Gastroesophageal sphincter (tissue), 4 donors: ENCODE data around the gene C1orf74. TPM values are rescaled to one million over a fixed set of nuclear protein-coding genes. Genes with fewer than 3 reads are reported as not detected.

ENCODE experiments used
- ATAC-seq: fragments of 150-250 bp; one replicate; pipeline ENCODE4 v1.9.1; 2016; ENCODE audit warnings: mild to moderate bottlenecking, moderate library complexity
- H3K27ac ChIP-seq, 4 donors: fragments of 200-600 bp; sonication (generic) in 3 of 4; 1 replicate in 3 of 4; 2 replicates in 1 of 4; pipeline ENCODE4 v1.5.1; 2016 to 2019
- H3K27me3 ChIP-seq: fragments of 200-600 bp; sonication (generic); one replicate; pipeline ENCODE4 v1.5.1; 2019
- H3K36me3 ChIP-seq, 2 donors: fragments of 200-600 bp; sonication (generic); one replicate each; pipeline ENCODE4 v1.5.1; 2019; ENCODE audit warnings: control low read depth in 1 of 2
- H3K4me1 ChIP-seq, 3 donors: fragments of 200-600 bp; sonication (generic); 1 replicate in 2 of 3; 2 replicates in 1 of 3; pipeline ENCODE4 v1.5.1; 2016 to 2019; ENCODE audit warnings: control low read depth in 2 of 3
- H3K4me3 ChIP-seq, 2 donors: fragments of 200-600 bp; sonication (generic); one replicate each; pipeline ENCODE4 v1.5.1; 2019; ENCODE audit warnings: mild to moderate bottlenecking in 1 of 2, moderate library complexity in 1 of 2
- H3K9me3 ChIP-seq, 3 donors: fragments of 200-600 bp; sonication (generic); one replicate each; pipeline ENCODE4 v1.5.1; 2017 to 2019; ENCODE audit warnings: control low read depth in 2 of 3
- EP300 ChIP-seq: sonication (generic); formaldehyde crosslinking; IDR thresholded peaks from one replicate; pipeline ENCODE4 v1.6.1; 2017; ENCODE audit warnings: antibody characterized with exemption, mild to moderate bottlenecking
- POLR2A ChIP-seq, 2 donors: fragments of 450-650 bp; IDR thresholded peaks; one replicate each; pipeline ENCODE4 v1.6.1; 2017; ENCODE audit warnings: antibody characterized with exemption in 2 of 2, mild to moderate bottlenecking in 2 of 2, moderate library complexity in 1 of 2
- POLR2AphosphoS5 ChIP-seq: sonication (generic); formaldehyde crosslinking; IDR thresholded peaks from one replicate; pipeline ENCODE4 v1.6.1; 2017; ENCODE audit warnings: antibody characterized with exemption
- WGBS, 2 donors: methylation state at CpG; one replicate each; pipeline ENCODE4 v1.1.5; 2018; ENCODE audit warnings: low coverage in 1 of 2; 5-methylcytosine and 5-hydroxymethylcytosine counted together
- total RNA-seq, 4 donors: library from RNA; depleted of rRNA; stranded (reverse); fragments of >200 nt; gene quantifications; one replicate each; pipeline ENCODE4 v1.1.0, GENCODE V29; 2016
- TF ChIP-seq, protein P1 (sequence below), 4 experiments: fragments of 200-600 bp in 2 of 4; fragments of 450-650 bp in 2 of 4; sonication (generic) in 1 of 4; IDR thresholded peaks; one replicate each; pipeline ENCODE4 v1.5.1; 2017 to 2019; ENCODE audit warnings: antibody characterized with exemption in 4 of 4, mild to moderate bottlenecking in 2 of 4, moderate library complexity in 2 of 4

C1orf74 gene
- total RNA-seq, 4 donors from 2014 or later = 0.64 to 1.3 (median 0.87) TPM

DNA sequence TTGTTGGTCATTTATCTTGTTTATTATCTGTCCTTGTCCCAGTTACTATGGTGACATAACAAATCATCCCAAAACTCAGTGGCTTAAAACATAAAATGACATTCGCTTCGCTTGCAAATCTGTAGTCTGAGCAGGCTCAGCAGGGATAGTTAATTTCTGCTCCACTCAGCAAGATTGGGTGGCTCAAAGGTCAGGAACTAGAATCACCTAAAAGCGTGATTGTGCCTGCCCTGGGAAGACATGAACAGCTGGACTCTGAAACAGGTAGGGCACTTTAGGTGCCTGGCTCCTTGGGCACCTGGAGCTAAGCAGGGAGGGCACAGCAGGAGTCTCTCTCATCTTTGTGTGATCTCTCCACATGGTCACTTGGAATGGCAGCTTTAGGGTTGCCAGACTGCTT lies 43.2 kb downstream of the C1orf74 start:
- no peaks in the 10 kb centered on the region for H3K9me3 ChIP-seq
- TF ChIP-seq POLR2A (IDR thresholded peaks at IDR 0.05) = no peak
- no peak for TF ChIP-seq EP300
- no peak for TF ChIP-seq POLR2AphosphoS5
- TF ChIP-seq, protein P1, sequence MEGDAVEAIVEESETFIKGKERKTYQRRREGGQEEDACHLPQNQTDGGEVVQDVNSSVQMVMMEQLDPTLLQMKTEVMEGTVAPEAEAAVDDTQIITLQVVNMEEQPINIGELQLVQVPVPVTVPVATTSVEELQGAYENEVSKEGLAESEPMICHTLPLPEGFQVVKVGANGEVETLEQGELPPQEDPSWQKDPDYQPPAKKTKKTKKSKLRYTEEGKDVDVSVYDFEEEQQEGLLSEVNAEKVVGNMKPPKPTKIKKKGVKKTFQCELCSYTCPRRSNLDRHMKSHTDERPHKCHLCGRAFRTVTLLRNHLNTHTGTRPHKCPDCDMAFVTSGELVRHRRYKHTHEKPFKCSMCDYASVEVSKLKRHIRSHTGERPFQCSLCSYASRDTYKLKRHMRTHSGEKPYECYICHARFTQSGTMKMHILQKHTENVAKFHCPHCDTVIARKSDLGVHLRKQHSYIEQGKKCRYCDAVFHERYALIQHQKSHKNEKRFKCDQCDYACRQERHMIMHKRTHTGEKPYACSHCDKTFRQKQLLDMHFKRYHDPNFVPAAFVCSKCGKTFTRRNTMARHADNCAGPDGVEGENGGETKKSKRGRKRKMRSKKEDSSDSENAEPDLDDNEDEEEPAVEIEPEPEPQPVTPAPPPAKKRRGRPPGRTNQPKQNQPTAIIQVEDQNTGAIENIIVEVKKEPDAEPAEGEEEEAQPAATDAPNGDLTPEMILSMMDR (IDR thresholded peaks at IDR 0.05) = no peak
- 80% methylated on average over 1 of the region's 3 CpGs; no CpG with 5 or more reads in 1 of the 2 donors for WGBS, 2 donors
- H3K4me3 ChIP-seq = no peak overlapping the region
- no peaks in the 10 kb centered on the region for H3K27me3 ChIP-seq
- H3K27ac ChIP-seq = no peak overlapping the region
- H3K4me1 ChIP-seq = peaks cover 0 to 21% (median 0%) of the 10 kb centered on the region in 3 donors
- no peaks in the 10 kb centered on the region for H3K36me3 ChIP-seq
- no peak for ATAC-seq

DNA sequence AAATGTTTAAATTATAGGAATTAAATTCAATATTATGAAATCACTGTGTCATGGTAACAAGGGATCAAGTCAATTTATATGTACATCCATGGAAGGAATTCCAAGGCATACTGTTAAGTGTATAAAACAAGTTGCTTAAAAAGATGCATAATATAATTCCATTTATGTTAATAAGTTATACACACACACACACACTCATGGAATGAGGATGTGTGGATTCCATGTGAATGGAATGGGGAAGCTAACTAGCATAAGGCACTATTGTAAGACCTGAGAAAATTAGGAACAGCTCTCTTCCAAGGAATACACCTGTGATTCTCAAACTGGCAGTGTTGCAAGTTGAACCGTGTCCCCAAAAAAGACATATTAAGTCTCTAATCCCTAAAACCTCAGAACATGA lies 46.1 kb downstream of the C1orf74 start:
- TF ChIP-seq, protein P1 (IDR thresholded peaks at IDR 0.05) = no peak
- no peak for TF ChIP-seq POLR2A (IDR thresholded peaks at IDR 0.05)
- no peak for TF ChIP-seq EP300
- Histone ChIP-seq H3K4me3 (no peak overlapping the region), H3K36me3 (no peaks in the 10 kb centered on the region), H3K27me3 (no peaks in the 10 kb centered on the region), H3K27ac (no peak overlapping the region), H3K9me3 (no peaks in the 10 kb centered on the region), H3K4me1 (peaks cover 0 to 23% (median 0%) of the 10 kb centered on the region in 3 donors)
- 83 to 100% methylated on average over 1 of the region's 1 CpG for WGBS, 2 donors
- ATAC-seq = no peak

DNA sequence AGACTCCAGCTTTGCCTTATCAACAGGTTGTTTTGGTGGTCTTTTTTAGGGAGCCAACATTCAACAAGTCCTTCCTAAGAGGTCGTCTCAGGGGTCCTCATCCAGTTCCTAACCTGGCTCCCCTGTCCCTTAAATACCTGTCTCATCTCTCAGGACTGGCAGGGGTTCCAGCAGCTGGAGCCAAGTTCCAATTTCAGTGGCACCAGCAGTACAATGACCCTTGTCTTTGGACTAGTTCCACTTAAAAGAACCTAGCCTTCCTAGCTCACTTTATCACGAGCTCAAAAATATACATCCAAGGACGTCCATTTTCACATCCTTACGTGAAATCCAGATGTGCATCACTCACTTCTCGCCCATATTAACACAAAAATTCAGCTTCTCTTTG lies 47.2 kb downstream of the C1orf74 start:
- WGBS, 2 donors = 86 to 100% methylated on average over 3 to 5 of the region's 5 CpGs

DNA sequence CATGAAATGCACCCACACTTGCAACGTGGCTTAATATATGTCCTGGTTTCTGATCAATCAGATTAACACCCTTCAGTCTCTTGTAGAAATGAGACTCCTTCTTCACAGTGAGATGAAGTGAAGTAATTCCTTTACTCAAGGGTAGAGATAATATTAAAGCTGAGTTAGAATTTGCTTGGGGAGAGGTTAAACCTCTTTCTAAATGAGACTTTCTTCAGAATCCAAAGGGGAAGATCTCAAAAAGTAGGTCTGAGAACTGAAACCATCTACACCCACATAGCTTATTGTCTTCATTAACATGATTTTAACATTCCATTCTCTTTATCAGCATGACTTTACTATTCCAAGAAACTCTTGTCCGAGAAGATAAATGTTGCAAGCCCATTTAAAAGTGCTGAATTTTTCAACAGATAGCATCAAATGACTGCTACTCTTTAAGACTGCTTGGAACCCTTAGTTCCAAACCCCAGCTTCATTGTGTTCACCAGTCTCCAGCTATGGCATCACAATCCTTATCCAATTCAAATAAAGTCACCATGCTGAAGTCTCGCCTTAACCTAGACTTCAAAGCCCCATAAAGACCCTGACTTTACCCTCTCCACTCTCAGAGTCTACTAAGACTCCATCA lies 47.8 kb downstream of the C1orf74 start:
- H3K27me3 ChIP-seq = no peaks in the 10 kb centered on the region
- no peaks in the 10 kb centered on the region for H3K9me3 ChIP-seq
- WGBS, 2 donors = 69 to 81% methylated on average over 3 of the region's 3 CpGs
- no peaks in the 10 kb centered on the region for H3K36me3 ChIP-seq
- H3K27ac ChIP-seq = no peak overlapping the region
- peaks cover 0 to 8% (median 0%) of the 10 kb centered on the region in 3 donors for H3K4me1 ChIP-seq
- TF ChIP-seq EP300 = no peak
- no peak for TF ChIP-seq POLR2A (IDR thresholded peaks at IDR 0.05)
- TF ChIP-seq, protein P1 (IDR thresholded peaks at IDR 0.05) = no peak
- TF ChIP-seq POLR2AphosphoS5 = no peak
- H3K4me3 ChIP-seq = no peak overlapping the region
- ATAC-seq = no peak

More for the DNA sequence above, 47.2 kb downstream of the C1orf74 start:
- Histone ChIP-seq H3K4me1 (peaks cover 0 to 13% (median 0%) of the 10 kb centered on the region in 3 donors), H3K4me3 (no peak overlapping the region), H3K9me3 (no peaks in the 10 kb centered on the region), H3K27me3 (no peaks in the 10 kb centered on the region), H3K36me3 (no peaks in the 10 kb centered on the region), H3K27ac (no peak overlapping the region)
- no peak for ATAC-seq
- no peak for TF ChIP-seq POLR2A (IDR thresholded peaks at IDR 0.05)
- TF ChIP-seq, protein P1 (IDR thresholded peaks at IDR 0.05) = no peak
- no peak for TF ChIP-seq EP300
- no peak for TF ChIP-seq POLR2AphosphoS5
